PC-9 (cell line): Measurements from ENCODE around the gene NSA2. TPM values are rescaled to one million over a fixed set of nuclear protein-coding genes. Genes with fewer than 3 reads are reported as not detected.

Experiments used
- BruUV-seq: library from RNA; stranded (reverse); fragments of 400-500 nt; replicated peaks from 2 replicates; lab custom pipeline; 2021; lab: Mats Ljungman, UMichigan
- CTCF ChIA-PET: fragments of 300-600 bp; sonication (Branson Sonifier 250); formaldehyde crosslinking; loops from one replicate; lab custom pipeline; 2022; ENCODE audit warnings: antibody characterized with exemption; lab: Charles Lee
- POLR2A ChIA-PET: fragments of 300-600 bp; sonication (Branson Sonifier 250); formaldehyde crosslinking; loops from one replicate; lab custom pipeline; 2022; ENCODE audit warnings: antibody characterized with exemption; ENCODE audit not compliant: unreplicated experiment; lab: Charles Lee
- DNase-seq, 2 experiments: peaks; one replicate each; pipeline versions ENCODE4 v3.0.0 to v3.0.0-alpha.2; 2015 to 2022; ENCODE audit warnings: mixed read lengths in 1 of 2
- H2AFZ ChIP-seq: fragments of 200-600 bp; sonication (generic); 2 replicates; pipeline ENCODE4 v1.8.1; 2017; ENCODE audit warnings: antibody characterized with exemption
- H3F3A ChIP-seq: fragments of 200-600 bp; sonication (generic); 2 replicates; pipeline ENCODE4 v1.8.1; 2017; ENCODE audit warnings: antibody characterized with exemption, mild to moderate bottlenecking, low read depth; ENCODE audit not compliant: insufficient read depth
- H3K27ac ChIP-seq: fragments of 200-600 bp; sonication (generic); 2 replicates; pipeline ENCODE4 v1.6.1; 2016; ENCODE audit warnings: mixed run types
- H3K27me3 ChIP-seq: fragments of 200-600 bp; sonication (generic); 2 replicates; pipeline ENCODE4 v1.6.1; 2016; ENCODE audit warnings: low read depth, mixed run types; ENCODE audit not compliant: insufficient read depth
- H3K36me3 ChIP-seq: fragments of 200-600 bp; sonication (generic); 2 replicates; pipeline ENCODE4 v1.6.1; 2016; ENCODE audit warnings: low read depth, mixed run types
- H3K4me1 ChIP-seq: fragments of 200-600 bp; sonication (generic); replicated peaks from 2 replicates; pipeline ENCODE4 v1.6.1; 2016; ENCODE audit warnings: mixed run types; ENCODE audit not compliant: insufficient read depth
- H3K4me2 ChIP-seq: fragments of 200-600 bp; sonication (generic); 2 replicates; pipeline ENCODE4 v1.6.1; 2017; ENCODE audit warnings: mixed run types
- H3K4me3 ChIP-seq: fragments of 200-600 bp; sonication (generic); 2 replicates; pipeline ENCODE4 v1.6.1; 2016; ENCODE audit warnings: mixed run types
- H3K79me2 ChIP-seq: fragments of 200-600 bp; sonication (generic); 2 replicates; pipeline ENCODE4 v1.6.1; 2017; ENCODE audit warnings: low read depth, mixed run types
- H3K9me2 ChIP-seq: fragments of 200-600 bp; sonication (generic); 2 replicates; pipeline ENCODE4 v1.8.1; 2017; ENCODE audit warnings: mild to moderate bottlenecking; ENCODE audit not compliant: insufficient read depth
- H3K9me3 ChIP-seq: fragments of 200-600 bp; sonication (generic); 2 replicates; pipeline ENCODE4 v1.8.1; 2016; ENCODE audit warnings: low read depth; ENCODE audit not compliant: insufficient read depth
- H4K20me1 ChIP-seq: fragments of 200-600 bp; sonication (generic); 2 replicates; pipeline ENCODE4 v1.8.1; 2017; ENCODE audit not compliant: insufficient read depth
- CTCF ChIP-seq: fragments of 200-600 bp; sonication (generic); conservative IDR thresholded peaks from 2 replicates; pipeline ENCODE4 v1.6.1; 2017; ENCODE audit warnings: mixed run types, antibody characterized with exemption, mild to moderate bottlenecking, moderate library complexity
- EZH2 ChIP-seq: fragments of 200-600 bp; sonication (generic); IDR thresholded peaks from 2 replicates; pipeline ENCODE4 v1.8.0; 2017; ENCODE audit warnings: antibody characterized with exemption, low read depth
- intact Hi-C: fragments of 100-400 bp; cut with micrococcal nuclease; formaldehyde crosslinking; loops from one replicate; pipeline ENCODE4 v1.10.0; 2022; ENCODE audit not compliant: unreplicated experiment
- total RNA-seq: library from RNA; stranded (reverse); gene quantifications from 2 replicates; pipeline ENCODE4 v1.2.3, GENCODE V29; 2021

The NSA2 gene
- total RNA-seq, 1 experiment from 2014 or later: 87.1 TPM

- peaks cover 39% of the 10 kb centered on the region for H3K4me1 ChIP-seq
- ChIA-PET CTCF (no interaction called here), POLR2A (interaction anchor here (1.0 kb wide), 1 partner anchor 82 kb away, joined by 4 read pairs; the partner anchor contains the start of gene HEXB)
- peak overlapping the region; percentile 91 for H2AFZ ChIP-seq
- H3K4me3 ChIP-seq: peak overlapping the region; percentile 83
- H3K9me3 ChIP-seq: no peaks in the 10 kb centered on the region
- H4K20me1 ChIP-seq: no peaks in the 10 kb centered on the region
- 0 out of 2 replicates have a peak, but pooled peaks cover 18% of the 10 kb centered on the region for H3K36me3 ChIP-seq
- no peaks in the 10 kb centered on the region for H3K9me2 ChIP-seq
- TF ChIP-seq CTCF (no peak), EZH2 (no peak)
- peaks cover 15% of the 10 kb centered on the region; the same call in 1 of the 2 replicates for H3F3A ChIP-seq
- H3K27me3 ChIP-seq: no peaks in the 10 kb centered on the region
- H3K79me2 ChIP-seq: peaks cover 58% of the 10 kb centered on the region
- BruUV-seq: TSS peak; percentile 78
- H3K27ac ChIP-seq: peak overlapping the region; percentile 58
- DNase-seq: peak in 1 of 2 experiments; percentile 43
- intact Hi-C loops: loop anchor here (2.0 to 10.0 kb wide), 4 partner anchors 97 to 497 kb away; partner anchors contain the start of genes FAM169A and GCNT4
- peak overlapping the region; percentile 83 for H3K4me2 ChIP-seq
Measured at GRCh38 chr5:74767579-74767913, 497 bp downstream of the NSA2 start.

- Histone ChIP-seq H3K9me2 (no peaks in the 10 kb centered on the region), H3F3A (no peaks in the 10 kb centered on the region; the same call in none of the 2 replicates), H3K27ac (no peak overlapping the region), H2AFZ (no peak overlapping the region), H3K4me3 (no peak overlapping the region), H3K36me3 (peaks cover 24% of the 10 kb centered on the region; the same call in 1 of the 2 replicates), H3K27me3 (no peaks in the 10 kb centered on the region), H3K4me1 (peaks cover 6% of the 10 kb centered on the region), H4K20me1 (no peaks in the 10 kb centered on the region), H3K9me3 (no peaks in the 10 kb centered on the region), H3K79me2 (peaks cover 18% of the 10 kb centered on the region), H3K4me2 (no peak overlapping the region)
- DNase-seq: no peak
- BruUV-seq: no TSS peak
- no peak for TF ChIP-seq CTCF
- no peak for TF ChIP-seq EZH2
- POLR2A ChIA-PET: no interaction called here
- CTCF ChIA-PET: interaction anchor here (0.6 kb wide), 1 partner anchor 291 kb away, joined by 5 read pairs; no protein-coding TSS in a partner anchor
- intact Hi-C loops: no loop called here
Measured at GRCh38 chr5:74772359-74772758, 5.3 kb downstream of the NSA2 start.

GRCh38 chr5:74778609-74779008 lies 11.6 kb downstream of the NSA2 start:
- Histone ChIP-seq H4K20me1 (no peaks in the 10 kb centered on the region), H3K4me1 (no peaks in the 10 kb centered on the region), H3K36me3 (peaks cover 17% of the 10 kb centered on the region; the same call in 1 of the 2 replicates), H3K27me3 (no peaks in the 10 kb centered on the region), H3K79me2 (no peaks in the 10 kb centered on the region), H3K9me3 (no peaks in the 10 kb centered on the region), H3F3A (peaks cover 19% of the 10 kb centered on the region), H3K4me2 (no peak overlapping the region), H3K4me3 (no peak overlapping the region), H3K27ac (no peak overlapping the region), H3K9me2 (no peaks in the 10 kb centered on the region), H2AFZ (no peak overlapping the region)
- intact Hi-C loops: no loop called here
- BruUV-seq: no TSS peak
- DNase-seq: no peak
- CTCF ChIA-PET: no interaction called here
- POLR2A ChIA-PET: no interaction called here
- TF ChIP-seq CTCF (no peak), EZH2 (no peak)
